ENCODE results near the gene SERTAD4.

Gene SERTAD4

GRCh38 chr1:210280221-210280620, 47.6 kb downstream of the SERTAD4 start:
- H3K27me3 ChIP-seq (ENCODE audit: insufficient read depth, poor library complexity, severe bottlenecking) = no peaks in the 10 kb centered on the region
- TF ChIP-seq SPI1 (IDR thresholded peaks at IDR 0.05; ENCODE audit: borderline replicate concordance, low read depth) (no peak), POLR2AphosphoS5 (IDR thresholded peaks at IDR 0.05; ENCODE audit: low read depth) (no peak), GABPA (IDR thresholded peaks at IDR 0.05; ENCODE audit: low read depth) (no peak)
- TF ChIP-seq, protein P1, sequence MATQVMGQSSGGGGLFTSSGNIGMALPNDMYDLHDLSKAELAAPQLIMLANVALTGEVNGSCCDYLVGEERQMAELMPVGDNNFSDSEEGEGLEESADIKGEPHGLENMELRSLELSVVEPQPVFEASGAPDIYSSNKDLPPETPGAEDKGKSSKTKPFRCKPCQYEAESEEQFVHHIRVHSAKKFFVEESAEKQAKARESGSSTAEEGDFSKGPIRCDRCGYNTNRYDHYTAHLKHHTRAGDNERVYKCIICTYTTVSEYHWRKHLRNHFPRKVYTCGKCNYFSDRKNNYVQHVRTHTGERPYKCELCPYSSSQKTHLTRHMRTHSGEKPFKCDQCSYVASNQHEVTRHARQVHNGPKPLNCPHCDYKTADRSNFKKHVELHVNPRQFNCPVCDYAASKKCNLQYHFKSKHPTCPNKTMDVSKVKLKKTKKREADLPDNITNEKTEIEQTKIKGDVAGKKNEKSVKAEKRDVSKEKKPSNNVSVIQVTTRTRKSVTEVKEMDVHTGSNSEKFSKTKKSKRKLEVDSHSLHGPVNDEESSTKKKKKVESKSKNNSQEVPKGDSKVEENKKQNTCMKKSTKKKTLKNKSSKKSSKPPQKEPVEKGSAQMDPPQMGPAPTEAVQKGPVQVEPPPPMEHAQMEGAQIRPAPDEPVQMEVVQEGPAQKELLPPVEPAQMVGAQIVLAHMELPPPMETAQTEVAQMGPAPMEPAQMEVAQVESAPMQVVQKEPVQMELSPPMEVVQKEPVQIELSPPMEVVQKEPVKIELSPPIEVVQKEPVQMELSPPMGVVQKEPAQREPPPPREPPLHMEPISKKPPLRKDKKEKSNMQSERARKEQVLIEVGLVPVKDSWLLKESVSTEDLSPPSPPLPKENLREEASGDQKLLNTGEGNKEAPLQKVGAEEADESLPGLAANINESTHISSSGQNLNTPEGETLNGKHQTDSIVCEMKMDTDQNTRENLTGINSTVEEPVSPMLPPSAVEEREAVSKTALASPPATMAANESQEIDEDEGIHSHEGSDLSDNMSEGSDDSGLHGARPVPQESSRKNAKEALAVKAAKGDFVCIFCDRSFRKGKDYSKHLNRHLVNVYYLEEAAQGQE (IDR thresholded peaks at IDR 0.05; ENCODE audit: insufficient replicate concordance, low read depth) = no peak
- TF ChIP-seq, protein P2, sequence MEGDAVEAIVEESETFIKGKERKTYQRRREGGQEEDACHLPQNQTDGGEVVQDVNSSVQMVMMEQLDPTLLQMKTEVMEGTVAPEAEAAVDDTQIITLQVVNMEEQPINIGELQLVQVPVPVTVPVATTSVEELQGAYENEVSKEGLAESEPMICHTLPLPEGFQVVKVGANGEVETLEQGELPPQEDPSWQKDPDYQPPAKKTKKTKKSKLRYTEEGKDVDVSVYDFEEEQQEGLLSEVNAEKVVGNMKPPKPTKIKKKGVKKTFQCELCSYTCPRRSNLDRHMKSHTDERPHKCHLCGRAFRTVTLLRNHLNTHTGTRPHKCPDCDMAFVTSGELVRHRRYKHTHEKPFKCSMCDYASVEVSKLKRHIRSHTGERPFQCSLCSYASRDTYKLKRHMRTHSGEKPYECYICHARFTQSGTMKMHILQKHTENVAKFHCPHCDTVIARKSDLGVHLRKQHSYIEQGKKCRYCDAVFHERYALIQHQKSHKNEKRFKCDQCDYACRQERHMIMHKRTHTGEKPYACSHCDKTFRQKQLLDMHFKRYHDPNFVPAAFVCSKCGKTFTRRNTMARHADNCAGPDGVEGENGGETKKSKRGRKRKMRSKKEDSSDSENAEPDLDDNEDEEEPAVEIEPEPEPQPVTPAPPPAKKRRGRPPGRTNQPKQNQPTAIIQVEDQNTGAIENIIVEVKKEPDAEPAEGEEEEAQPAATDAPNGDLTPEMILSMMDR (IDR thresholded peaks at IDR 0.05; ENCODE audit: insufficient read depth, low read length) = no peak
- H3K4me3 ChIP-seq (replicated peaks; ENCODE audit: insufficient read depth, low read length) = no peak overlapping the region
- H3K27ac ChIP-seq (replicated peaks) = no peak overlapping the region
- DNase-seq (ENCODE audit: low read depth in 1 of 2, low spot score in 1 of 2) = no peak

DNA sequence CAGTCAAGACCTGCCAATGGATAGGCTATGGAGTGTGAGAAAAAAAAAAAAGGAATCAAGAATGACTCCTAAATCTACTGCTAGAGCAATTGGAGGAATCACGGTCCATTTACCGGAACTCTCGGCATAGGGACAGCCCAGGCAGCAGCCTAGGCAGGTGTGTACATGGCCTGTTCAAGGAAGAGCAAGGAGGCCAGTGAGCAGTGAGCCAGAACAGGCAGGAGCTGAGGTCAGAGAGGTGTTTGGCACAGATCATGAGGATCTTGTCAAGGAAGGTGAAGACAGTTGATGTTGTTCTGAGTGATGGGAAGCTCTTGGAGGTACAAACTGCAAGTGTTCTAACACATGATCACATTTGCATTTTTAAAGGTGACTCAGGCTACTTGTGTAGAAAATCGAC, 55.5 kb downstream of the SERTAD4 start:
- H3K4me3 ChIP-seq (replicated peaks; ENCODE audit: insufficient read depth, low read length) = no peak overlapping the region
- peaks cover 26% of the 10 kb centered on the region for H3K27me3 ChIP-seq (ENCODE audit: insufficient read depth, poor library complexity, severe bottlenecking)
- no peak for TF ChIP-seq POLR2AphosphoS5 (IDR thresholded peaks at IDR 0.05; ENCODE audit: low read depth)
- TF ChIP-seq, protein P1 (IDR thresholded peaks at IDR 0.05; ENCODE audit: insufficient replicate concordance, low read depth) = no peak
- TF ChIP-seq, protein P2 (IDR thresholded peaks at IDR 0.05; ENCODE audit: insufficient read depth, low read length) = no peak
- TF ChIP-seq GABPA (IDR thresholded peaks at IDR 0.05; ENCODE audit: low read depth) = no peak
- TF ChIP-seq SPI1 (IDR thresholded peaks at IDR 0.05; ENCODE audit: borderline replicate concordance, low read depth) = no peak
- DNase-seq (ENCODE audit: low read depth in 1 of 2, low spot score in 1 of 2) = no peak
- H3K27ac ChIP-seq (replicated peaks) = no peak overlapping the region

DNA sequence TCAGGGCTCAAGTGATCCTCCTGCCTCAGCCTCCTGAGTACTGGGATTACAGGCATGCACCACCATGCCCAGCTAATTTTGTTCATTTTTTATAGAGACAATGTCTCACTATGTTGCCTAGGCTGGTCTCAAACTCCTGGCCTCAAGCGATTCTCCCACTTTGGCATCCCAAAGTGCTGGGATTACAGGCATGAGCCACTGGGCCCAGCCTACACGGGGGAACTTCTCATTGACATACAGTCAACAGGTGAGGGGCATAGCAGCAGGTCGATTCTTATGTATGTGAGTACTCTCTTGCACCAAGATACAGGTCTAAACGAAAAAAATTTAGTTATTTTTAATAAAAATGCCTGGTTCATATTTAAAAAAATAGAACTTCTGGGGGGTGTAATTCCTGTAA, 56.7 kb downstream of the SERTAD4 start:
- TF ChIP-seq, protein P2 (IDR thresholded peaks at IDR 0.05; ENCODE audit: insufficient read depth, low read length) = no peak
- TF ChIP-seq, protein P1 (IDR thresholded peaks at IDR 0.05; ENCODE audit: insufficient replicate concordance, low read depth) = no peak
- no peak for TF ChIP-seq POLR2AphosphoS5 (IDR thresholded peaks at IDR 0.05; ENCODE audit: low read depth)
- no peak for TF ChIP-seq SPI1 (IDR thresholded peaks at IDR 0.05; ENCODE audit: borderline replicate concordance, low read depth)
- no peak for TF ChIP-seq GABPA (IDR thresholded peaks at IDR 0.05; ENCODE audit: low read depth)
- Histone ChIP-seq H3K27ac (replicated peaks) (no peak overlapping the region), H3K4me3 (replicated peaks; ENCODE audit: insufficient read depth, low read length) (no peak overlapping the region), H3K27me3 (ENCODE audit: insufficient read depth, poor library complexity, severe bottlenecking) (peaks cover 26% of the 10 kb centered on the region)
- DNase-seq (ENCODE audit: low read depth in 1 of 2, low spot score in 1 of 2) = no peak
